Spleen (tissue), 11 donors: Measurements from ENCODE around the gene SORL1. TPM values are rescaled to one million over a fixed set of nuclear protein-coding genes. Genes with fewer than 3 reads are reported as not detected.

Source experiments
- DNase-seq: peaks from one replicate; pipeline ENCODE4 v3.0.0-alpha.2; 2020
- H3K27ac ChIP-seq, 8 donors: fragments of 200-600 bp; sonication (generic) in 7 of 8; 1 replicate in 4 of 8; 2 replicates in 4 of 8; pipeline versions ENCODE4 v1.5.0 to v1.8.0; 2016 to 2021; ENCODE audit warnings: inconsistent platforms in 4 of 8, mild to moderate bottlenecking in 4 of 8, moderate library complexity in 1 of 8
- H3K27me3 ChIP-seq, 7 donors: fragments of 200-600 bp; sonication (generic) in 6 of 7; replicated peaks in 1 of 7; 1 replicate in 4 of 7; 2 replicates in 3 of 7; pipeline versions ENCODE4 v1.5.0 to v1.8.0; 2016 to 2021; ENCODE audit warnings: inconsistent platforms in 3 of 7, mild to moderate bottlenecking in 1 of 7
- H3K36me3 ChIP-seq, 6 donors: fragments of 200-600 bp; sonication (generic) in 5 of 6; 1 replicate in 4 of 6; 2 replicates in 2 of 6; pipeline versions ENCODE4 v1.5.0 to v1.8.0; 2016 to 2021; ENCODE audit warnings: inconsistent platforms in 2 of 6
- H3K4me1 ChIP-seq, 6 donors: fragments of 200-600 bp; sonication (generic) in 5 of 6; 1 replicate in 3 of 6; 2 replicates in 3 of 6; pipeline versions ENCODE4 v1.5.0 to v1.8.0; 2016 to 2021; ENCODE audit warnings: inconsistent platforms in 3 of 6
- H3K4me3 ChIP-seq, 8 donors: fragments of 200-600 bp; sonication (generic) in 7 of 8; 1 replicate in 4 of 8; 2 replicates in 4 of 8; pipeline versions ENCODE4 v1.5.0 to v1.8.0; 2016 to 2021; ENCODE audit warnings: inconsistent platforms in 4 of 8, mild to moderate bottlenecking in 4 of 8, moderate library complexity in 2 of 8
- H3K9me3 ChIP-seq, 8 donors: fragments of 200-600 bp; sonication (generic) in 7 of 8; 1 replicate in 4 of 8; 2 replicates in 4 of 8; pipeline versions ENCODE4 v1.5.0 to v1.8.0; 2016 to 2021; ENCODE audit warnings: inconsistent platforms in 4 of 8
- CTCF ChIP-seq, 11 experiments: fragments of 200-600 bp in 7 of 11; fragments of 450-650 bp in 4 of 11; sonication (generic) in 4 of 11; IDR thresholded peaks in 8 of 11; conservative IDR thresholded peaks in 3 of 11; 1 replicate in 7 of 11; 2 replicates in 4 of 11; pipeline versions ENCODE4 v1.4.0 to v1.8.0; 2016 to 2021; ENCODE audit warnings: antibody characterized with exemption in 11 of 11, inconsistent platforms in 4 of 11, mild to moderate bottlenecking in 1 of 11
- POLR2A ChIP-seq, 3 donors: fragments of 450-650 bp; IDR thresholded peaks; one replicate each; pipeline ENCODE4 v1.5.1; 2017; ENCODE audit warnings: antibody characterized with exemption in 3 of 3, mild to moderate bottlenecking in 1 of 3
- POLR2AphosphoS5 ChIP-seq, 3 donors: sonication (generic); formaldehyde crosslinking; IDR thresholded peaks; one replicate each; pipeline ENCODE4 v1.5.1; 2017; ENCODE audit warnings: antibody characterized with exemption in 3 of 3
- WGBS, 5 donors: extraction: QIAGEN DNeasy Blood & Tissue Kit in 3 of 5; methylation state at CpG; one replicate each; pipeline versions ENCODE4 v1.1.5 to v1.1.7; 2013 to 2018; 5-methylcytosine and 5-hydroxymethylcytosine counted together
- intact Hi-C: fragments of 100-400 bp; cut with DNase I; formaldehyde crosslinking; loops from one replicate; pipeline ENCODE4 v1.15.0; 2023; ENCODE audit warnings: low total_unique reads
- polyA plus RNA-seq, 3 donors: library from polyadenylated mRNA; stranded (reverse); fragments of 200-250 nt; gene quantifications; one replicate each; pipeline ENCODE4 v1.2.1, GENCODE V29; 2013
- total RNA-seq, 7 donors: library from RNA; depleted of rRNA in 3 of 7; stranded (reverse); fragments of >200 nt in 3 of 7; fragmentation: NEBNext Ultra II Directional in 4 of 7; extraction: Animal tissue kit (Norgen Biotek cat#: 25700) in 4 of 7; gene quantifications; one replicate each; pipeline versions ENCODE4 v1.1.0 to v1.2.1, GENCODE V29; 2016 to 2021
- donor health status: healthy with polysubstance abuse.
- donor health status: DM: no; HTN: no; CAD: no; lungs with moderate emphysema.
- donor health status: DM: no; HTN: no; CAD: no.
- donor health status: Bipolar disorder and iron deficiency.
- donor health status: healthy.
- donor health status: DM: no; HTN: no; CAD: no.
- donor health status: DM: yes; HTN: yes; CAD: no.

SORL1 gene
- total and polyA plus RNA-seq, 10 donors, result 3.8 to 328 (median 148) TPM

- intact Hi-C loops, result no loop called here
- WGBS, 5 donors, result 51 to 58% (median 52%) methylated on average over 7 of the region's 7 CpGs
- peak overlapping the region in 1 of 8 donors; percentile 39 for H3K4me3 ChIP-seq
- DNase-seq, result no peak
- H3K4me1 ChIP-seq, result peaks cover 5 to 65% (median 23%) of the 10 kb centered on the region in 6 donors
- H3K36me3 ChIP-seq, result peaks cover 0 to 79% (median 14%) of the 10 kb centered on the region in 6 donors
- peak overlapping the region in 4 of 8 donors; percentile 24 to 48 (median 41) for H3K27ac ChIP-seq
- no peaks in the 10 kb centered on the region for H3K27me3 ChIP-seq
- H3K9me3 ChIP-seq, result no peaks in the 10 kb centered on the region
- no peak for TF ChIP-seq CTCF (IDR thresholded peaks at IDR 0.05 in 8 of 11, conservative IDR thresholded peaks at IDR 0.05 in 3 of 11)
- no peak for TF ChIP-seq POLR2AphosphoS5 (IDR thresholded peaks at IDR 0.05)
- TF ChIP-seq POLR2A (IDR thresholded peaks at IDR 0.05), result no peak
Measured at GRCh38 chr11:121494355-121495099, 42.4 kb downstream of the SORL1 start.

- Histone ChIP-seq H3K4me1 (peaks cover 5 to 59% (median 23%) of the 10 kb centered on the region in 6 donors), H3K27ac (no peak overlapping the region), H3K4me3 (no peak overlapping the region), H3K36me3 (peaks cover 0 to 78% (median 14%) of the 10 kb centered on the region in 6 donors), H3K9me3 (no peaks in the 10 kb centered on the region), H3K27me3 (no peaks in the 10 kb centered on the region)
- TF ChIP-seq POLR2AphosphoS5 (IDR thresholded peaks at IDR 0.05) (no peak), POLR2A (IDR thresholded peaks at IDR 0.05) (no peak), CTCF (IDR thresholded peaks at IDR 0.05 in 8 of 11, conservative IDR thresholded peaks at IDR 0.05 in 3 of 11) (no peak)
- intact Hi-C loops, result no loop called here
- WGBS, 5 donors, result 70 to 88% (median 79%) methylated on average over 5 of the region's 5 CpGs
- DNase-seq, result no peak
Measured at GRCh38 chr11:121497176-121497998, 45.3 kb downstream of the SORL1 start.

- Histone ChIP-seq H3K27ac (no peak overlapping the region), H3K4me3 (no peak overlapping the region), H3K4me1 (peaks cover 5 to 56% (median 15%) of the 10 kb centered on the region in 6 donors), H3K36me3 (peaks cover 0 to 74% (median 14%) of the 10 kb centered on the region in 6 donors), H3K9me3 (no peaks in the 10 kb centered on the region), H3K27me3 (no peaks in the 10 kb centered on the region)
- TF ChIP-seq CTCF (IDR thresholded peaks at IDR 0.05 in 8 of 11, conservative IDR thresholded peaks at IDR 0.05 in 3 of 11) (no peak), POLR2A (IDR thresholded peaks at IDR 0.05) (no peak), POLR2AphosphoS5 (IDR thresholded peaks at IDR 0.05) (no peak)
- DNase-seq, result no peak
- WGBS, 5 donors, result 32 to 74% (median 49%) methylated on average over 2 of the region's 2 CpGs
- intact Hi-C loops, result no loop called here
Measured at GRCh38 chr11:121499405-121499804, 47.3 kb downstream of the SORL1 start.

- intact Hi-C loops, result no loop called here
- H3K36me3 ChIP-seq, result peaks cover 0 to 76% (median 14%) of the 10 kb centered on the region in 6 donors
- H3K27ac ChIP-seq, result no peak overlapping the region
- no peak for TF ChIP-seq POLR2AphosphoS5 (IDR thresholded peaks at IDR 0.05)
- TF ChIP-seq CTCF (IDR thresholded peaks at IDR 0.05 in 8 of 11, conservative IDR thresholded peaks at IDR 0.05 in 3 of 11), result no peak
- no peak for TF ChIP-seq POLR2A (IDR thresholded peaks at IDR 0.05)
- peaks cover 0 to 7% (median under 1%) of the 10 kb centered on the region in 8 donors for H3K9me3 ChIP-seq
- 33 to 93% (median 66%) methylated on average over 2 of the region's 2 CpGs for WGBS, 5 donors
- H3K4me1 ChIP-seq, result peaks cover under 1 to 48% (median 6%) of the 10 kb centered on the region in 6 donors
- no peak overlapping the region for H3K4me3 ChIP-seq
- no peak for DNase-seq
- no peaks in the 10 kb centered on the region for H3K27me3 ChIP-seq
Measured at GRCh38 chr11:121500275-121500674, 48.2 kb downstream of the SORL1 start.
